Spleen (tissue), 11 donors: ENCODE data around the gene FFAR4. TPM values are rescaled to one million over a fixed set of nuclear protein-coding genes. Genes with fewer than 3 reads are reported as not detected.
A peak's percentile ranks its signal among the peaks of the same experiment; 100 is the strongest.
"Not testable (repeated sequence)": the region's sequence is repeated elsewhere in the genome, so short reads cannot be mapped to it uniquely, and the experiment has no call there.

Experiments
- DNase-seq: peaks from one replicate; pipeline ENCODE4 v3.0.0-alpha.2; 2020
- H3K27ac ChIP-seq, 8 donors: fragments of 200-600 bp; sonication (generic) in 7 of 8; 1 replicate in 4 of 8; 2 replicates in 4 of 8; pipeline versions ENCODE4 v1.5.0 to v1.8.0; 2016 to 2021; ENCODE audit warnings: inconsistent platforms in 4 of 8, mild to moderate bottlenecking in 4 of 8, moderate library complexity in 1 of 8
- H3K27me3 ChIP-seq, 7 donors: fragments of 200-600 bp; sonication (generic) in 6 of 7; replicated peaks in 1 of 7; 1 replicate in 4 of 7; 2 replicates in 3 of 7; pipeline versions ENCODE4 v1.5.0 to v1.8.0; 2016 to 2021; ENCODE audit warnings: inconsistent platforms in 3 of 7, mild to moderate bottlenecking in 1 of 7
- H3K36me3 ChIP-seq, 6 donors: fragments of 200-600 bp; sonication (generic) in 5 of 6; 1 replicate in 4 of 6; 2 replicates in 2 of 6; pipeline versions ENCODE4 v1.5.0 to v1.8.0; 2016 to 2021; ENCODE audit warnings: inconsistent platforms in 2 of 6
- H3K4me1 ChIP-seq, 6 donors: fragments of 200-600 bp; sonication (generic) in 5 of 6; 1 replicate in 3 of 6; 2 replicates in 3 of 6; pipeline versions ENCODE4 v1.5.0 to v1.8.0; 2016 to 2021; ENCODE audit warnings: inconsistent platforms in 3 of 6
- H3K4me3 ChIP-seq, 8 donors: fragments of 200-600 bp; sonication (generic) in 7 of 8; 1 replicate in 4 of 8; 2 replicates in 4 of 8; pipeline versions ENCODE4 v1.5.0 to v1.8.0; 2016 to 2021; ENCODE audit warnings: inconsistent platforms in 4 of 8, mild to moderate bottlenecking in 4 of 8, moderate library complexity in 2 of 8
- H3K9me3 ChIP-seq, 8 donors: fragments of 200-600 bp; sonication (generic) in 7 of 8; 1 replicate in 4 of 8; 2 replicates in 4 of 8; pipeline versions ENCODE4 v1.5.0 to v1.8.0; 2016 to 2021; ENCODE audit warnings: inconsistent platforms in 4 of 8
- POLR2A ChIP-seq, 3 donors: fragments of 450-650 bp; IDR thresholded peaks; one replicate each; pipeline ENCODE4 v1.5.1; 2017; ENCODE audit warnings: antibody characterized with exemption in 3 of 3, mild to moderate bottlenecking in 1 of 3
- POLR2AphosphoS5 ChIP-seq, 3 donors: sonication (generic); formaldehyde crosslinking; IDR thresholded peaks; one replicate each; pipeline ENCODE4 v1.5.1; 2017; ENCODE audit warnings: antibody characterized with exemption in 3 of 3
- WGBS, 5 donors: extraction: QIAGEN DNeasy Blood & Tissue Kit in 3 of 5; methylation state at CpG; one replicate each; pipeline versions ENCODE4 v1.1.5 to v1.1.7; 2013 to 2018; 5-methylcytosine and 5-hydroxymethylcytosine counted together
- intact Hi-C: fragments of 100-400 bp; cut with DNase I; formaldehyde crosslinking; loops from one replicate; pipeline ENCODE4 v1.15.0; 2023; ENCODE audit warnings: low total_unique reads
- polyA plus RNA-seq, 3 donors: library from polyadenylated mRNA; stranded (reverse); fragments of 200-250 nt; gene quantifications; one replicate each; pipeline ENCODE4 v1.2.1, GENCODE V29; 2013
- total RNA-seq, 7 donors: library from RNA; depleted of rRNA in 3 of 7; stranded (reverse); fragments of >200 nt in 3 of 7; fragmentation: NEBNext Ultra II Directional in 4 of 7; extraction: Animal tissue kit (Norgen Biotek cat#: 25700) in 4 of 7; gene quantifications; one replicate each; pipeline versions ENCODE4 v1.1.0 to v1.2.1, GENCODE V29; 2016 to 2021
- TF ChIP-seq, protein P1 (sequence below), 11 experiments: fragments of 200-600 bp in 7 of 11; fragments of 450-650 bp in 4 of 11; sonication (generic) in 4 of 11; IDR thresholded peaks in 8 of 11; conservative IDR thresholded peaks in 3 of 11; 1 replicate in 7 of 11; 2 replicates in 4 of 11; pipeline versions ENCODE4 v1.4.0 to v1.8.0; 2016 to 2021; ENCODE audit warnings: antibody characterized with exemption in 11 of 11, inconsistent platforms in 4 of 11, mild to moderate bottlenecking in 1 of 11
- donor health status: healthy with polysubstance abuse.
- donor health status: DM: no; HTN: no; CAD: no; lungs with moderate emphysema.
- donor health status: DM: no; HTN: no; CAD: no.
- donor health status: Bipolar disorder and iron deficiency.
- donor health status: healthy.
- donor health status: DM: no; HTN: no; CAD: no.
- donor health status: DM: yes; HTN: yes; CAD: no.

The FFAR4 gene
- total and polyA plus RNA-seq, 10 donors = 0.02 to 0.13 (median 0.04) TPM; not detected in 6

DNA sequence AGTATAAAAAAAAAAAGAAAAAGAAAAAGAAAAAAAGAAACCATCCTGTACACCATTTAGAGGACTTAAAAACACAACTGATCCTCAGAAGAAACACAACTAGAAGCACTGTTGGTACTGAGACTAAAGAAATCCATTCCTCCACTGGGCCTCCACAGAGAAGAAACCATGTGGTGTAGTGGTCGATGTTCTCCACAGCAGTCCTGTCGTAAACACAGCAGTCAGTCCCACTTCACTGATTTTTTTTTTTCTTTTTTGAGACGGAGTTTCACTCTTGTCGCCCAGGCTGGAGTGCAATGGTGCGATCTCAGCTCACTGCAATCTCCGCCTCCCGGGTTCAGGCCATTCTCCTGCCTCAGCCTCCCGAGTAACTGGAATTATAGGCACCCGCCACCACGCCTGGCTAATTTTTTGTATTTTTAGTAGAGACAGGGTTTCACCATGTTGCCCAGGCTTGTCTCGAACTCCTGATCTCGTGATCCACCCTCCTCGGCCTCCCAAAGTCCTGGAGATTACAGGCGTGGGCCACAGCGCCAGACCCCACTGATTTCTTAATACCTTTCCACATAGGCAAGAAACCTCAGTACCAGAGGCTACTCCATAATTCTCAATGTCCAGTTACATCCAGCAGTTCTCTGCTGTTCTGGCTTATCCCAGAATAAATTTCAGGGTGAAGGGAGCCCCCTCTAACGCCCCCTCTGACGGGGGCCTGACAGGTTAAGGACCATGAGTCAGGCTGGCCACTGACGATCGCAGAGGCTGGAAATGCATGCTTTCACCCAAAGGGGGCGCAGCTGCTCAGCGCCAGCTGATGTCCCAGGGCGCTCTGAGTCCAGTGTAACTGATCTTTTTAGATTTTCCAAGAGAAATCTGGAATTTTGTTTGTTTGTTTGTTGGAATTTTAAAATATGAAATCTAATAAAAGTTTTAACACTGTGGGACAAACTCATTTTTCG is 24.8 kb upstream of the FFAR4 start:
- peaks cover 0 to 4% (median 0%) of the 10 kb centered on the region in 7 donors for H3K27me3 ChIP-seq
- intact Hi-C loops = no loop called here
- H3K36me3 ChIP-seq = no peaks in the 10 kb centered on the region
- H3K4me1 ChIP-seq = peaks cover 0 to 9% (median 0%) of the 10 kb centered on the region in 6 donors
- H3K9me3 ChIP-seq = no peaks in the 10 kb centered on the region
- peak overlapping the region in 1 of 8 donors; percentile 19 for H3K4me3 ChIP-seq
- DNase-seq = no peak
- TF ChIP-seq POLR2A (IDR thresholded peaks at IDR 0.05) (no peak), POLR2AphosphoS5 (IDR thresholded peaks at IDR 0.05) (no peak)
- TF ChIP-seq, protein P1, sequence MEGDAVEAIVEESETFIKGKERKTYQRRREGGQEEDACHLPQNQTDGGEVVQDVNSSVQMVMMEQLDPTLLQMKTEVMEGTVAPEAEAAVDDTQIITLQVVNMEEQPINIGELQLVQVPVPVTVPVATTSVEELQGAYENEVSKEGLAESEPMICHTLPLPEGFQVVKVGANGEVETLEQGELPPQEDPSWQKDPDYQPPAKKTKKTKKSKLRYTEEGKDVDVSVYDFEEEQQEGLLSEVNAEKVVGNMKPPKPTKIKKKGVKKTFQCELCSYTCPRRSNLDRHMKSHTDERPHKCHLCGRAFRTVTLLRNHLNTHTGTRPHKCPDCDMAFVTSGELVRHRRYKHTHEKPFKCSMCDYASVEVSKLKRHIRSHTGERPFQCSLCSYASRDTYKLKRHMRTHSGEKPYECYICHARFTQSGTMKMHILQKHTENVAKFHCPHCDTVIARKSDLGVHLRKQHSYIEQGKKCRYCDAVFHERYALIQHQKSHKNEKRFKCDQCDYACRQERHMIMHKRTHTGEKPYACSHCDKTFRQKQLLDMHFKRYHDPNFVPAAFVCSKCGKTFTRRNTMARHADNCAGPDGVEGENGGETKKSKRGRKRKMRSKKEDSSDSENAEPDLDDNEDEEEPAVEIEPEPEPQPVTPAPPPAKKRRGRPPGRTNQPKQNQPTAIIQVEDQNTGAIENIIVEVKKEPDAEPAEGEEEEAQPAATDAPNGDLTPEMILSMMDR (IDR thresholded peaks at IDR 0.05 in 8 of 11, conservative IDR thresholded peaks at IDR 0.05 in 3 of 11) = peak in 9 of 11 experiments; percentile 30 to 76 (median 61)
- WGBS, 5 donors = 52 to 60% (median 58%) methylated on average over 21 to 23 of the region's 23 CpGs
- H3K27ac ChIP-seq = no peak overlapping the region

DNA sequence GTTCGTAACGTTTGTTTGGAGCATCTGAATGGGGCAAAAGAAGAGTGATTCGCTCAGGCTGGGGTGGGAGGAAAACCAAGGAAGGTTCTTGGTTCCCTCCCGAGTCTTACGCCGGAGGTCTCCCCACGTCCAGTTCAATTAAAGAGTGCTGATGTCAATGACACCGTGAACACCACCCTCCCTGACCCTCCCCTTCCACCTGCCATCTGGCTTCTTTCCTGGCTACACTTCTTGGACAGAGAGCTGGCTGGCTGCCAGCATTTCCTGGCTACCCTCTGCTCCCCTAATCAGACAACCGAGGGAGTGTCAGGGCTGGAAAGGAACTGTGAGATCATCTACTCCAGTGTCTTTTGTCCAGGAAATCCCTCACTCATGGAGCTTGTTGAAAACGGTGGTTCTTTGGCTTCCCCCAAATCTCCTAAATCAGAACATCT is 24.1 kb upstream of the FFAR4 start:
- 16 to 26% (median 19%) methylated on average over 10 of the region's 10 CpGs for WGBS, 5 donors
- intact Hi-C loops = no loop called here
- no peaks in the 10 kb centered on the region for H3K9me3 ChIP-seq
- peaks cover 0 to 4% (median 0%) of the 10 kb centered on the region in 7 donors for H3K27me3 ChIP-seq
- TF ChIP-seq POLR2A (IDR thresholded peaks at IDR 0.05) (no peak), POLR2AphosphoS5 (IDR thresholded peaks at IDR 0.05) (no peak)
- TF ChIP-seq, protein P1 (IDR thresholded peaks at IDR 0.05 in 8 of 11, conservative IDR thresholded peaks at IDR 0.05 in 3 of 11) = no peak
- DNase-seq = no peak
- no peaks in the 10 kb centered on the region for H3K36me3 ChIP-seq
- H3K4me3 ChIP-seq = peak overlapping the region in 1 of 8 donors; percentile 19
- no peak overlapping the region for H3K27ac ChIP-seq
- H3K4me1 ChIP-seq = peaks cover 0 to 9% (median 0%) of the 10 kb centered on the region in 6 donors

DNA sequence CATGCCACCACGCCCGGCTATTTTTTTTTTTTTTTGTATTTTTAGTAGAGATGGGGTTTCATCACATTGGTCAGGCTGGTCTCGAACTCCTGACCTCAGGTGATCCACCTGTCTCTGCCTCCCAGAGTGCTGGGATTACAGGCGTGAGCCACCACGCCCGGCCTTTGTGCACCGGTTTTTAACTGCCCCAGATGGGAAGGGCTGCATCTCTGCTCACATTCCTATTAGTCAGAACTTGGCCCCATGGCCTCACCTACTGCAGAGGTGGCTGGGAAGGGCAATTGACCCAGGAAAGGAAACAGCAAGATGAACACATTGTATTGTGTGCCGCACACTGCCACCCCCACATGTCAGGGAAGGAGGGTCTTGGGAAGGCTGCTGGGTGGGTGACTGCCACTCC is 19.5 kb upstream of the FFAR4 start:
- intact Hi-C loops, H3K27me3 ChIP-seq, H3K27ac ChIP-seq, H3K4me1 ChIP-seq, H3K36me3 ChIP-seq, H3K9me3 ChIP-seq, H3K4me3 ChIP-seq, DNase-seq: not testable (repeated sequence)
- 79 to 94% (median 89%) methylated on average over 7 to 8 of the region's 8 CpGs for WGBS, 5 donors

DNA sequence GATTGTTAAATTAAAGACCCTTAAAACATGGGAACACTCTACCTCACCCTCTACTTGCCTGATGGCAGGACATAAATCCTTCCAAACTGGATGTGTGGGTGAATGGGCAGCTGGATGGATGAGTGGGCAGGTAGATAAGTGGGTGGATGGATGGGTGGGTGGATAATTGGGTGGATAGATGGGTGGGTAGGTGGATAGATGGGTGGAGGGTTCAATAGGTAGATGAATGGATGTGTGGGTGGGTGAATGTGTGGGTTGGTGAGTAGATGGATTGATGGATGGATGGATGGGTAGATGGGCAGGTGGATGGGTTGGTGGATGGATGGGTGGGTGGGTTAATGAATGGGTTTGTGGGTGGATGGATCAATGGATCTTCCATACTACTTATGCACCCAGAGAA is 18.9 kb upstream of the FFAR4 start:
- peaks cover 0 to 4% (median 0%) of the 10 kb centered on the region in 7 donors for H3K27me3 ChIP-seq
- no peak for DNase-seq
- intact Hi-C loops = no loop called here
- no peak overlapping the region for H3K4me3 ChIP-seq
- TF ChIP-seq, protein P1 (IDR thresholded peaks at IDR 0.05 in 8 of 11, conservative IDR thresholded peaks at IDR 0.05 in 3 of 11) = no peak
- TF ChIP-seq POLR2AphosphoS5 (IDR thresholded peaks at IDR 0.05) = no peak
- no peaks in the 10 kb centered on the region for H3K9me3 ChIP-seq
- H3K36me3 ChIP-seq = no peaks in the 10 kb centered on the region
- no peak overlapping the region for H3K27ac ChIP-seq
- H3K4me1 ChIP-seq = peaks cover 0 to under 1% (median 0%) of the 10 kb centered on the region in 6 donors
